Measurements from ENCODE around the gene CRHBP.

The CRHBP gene

GRCh38 chr5:77015938-77016569 is 63.2 kb downstream of the CRHBP start:
- DNase-seq (ENCODE audit: low read depth in 2 of 2), result peak; percentile 20 to 22

- no peak for DNase-seq (ENCODE audit: low read depth in 2 of 2)
These were observed 64.1 kb downstream of the CRHBP start for GRCh38 chr5:77016962-77017361.

DNA sequence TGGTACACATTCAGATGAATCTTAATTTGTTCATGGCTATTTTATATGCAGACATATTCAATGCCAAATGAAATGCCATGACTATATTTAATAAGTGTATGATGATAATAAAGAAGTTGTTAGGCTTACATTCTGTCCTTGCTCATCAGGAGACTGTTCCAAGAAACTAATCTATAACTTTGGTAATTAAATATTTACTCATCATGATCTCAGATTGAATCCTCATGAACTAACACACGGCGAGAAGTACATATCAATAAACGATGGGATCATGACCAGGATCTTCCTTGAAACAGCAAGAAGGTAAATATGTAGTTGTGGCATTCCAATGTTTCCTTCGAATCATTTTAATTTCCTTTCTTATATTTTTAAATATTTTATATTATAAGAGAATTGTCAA is 64.8 kb downstream of the CRHBP start:
- DNase-seq (ENCODE audit: low read depth in 2 of 2), result no peak
